SK-N-MC (cell line): ENCODE results near the gene KDM5C.

Source experiments
- EZH2 ChIP-seq: fragments of 200-600 bp; sonication (generic); IDR thresholded peaks from one replicate; pipeline ENCODE4 v1.6.1; 2017; ENCODE audit warnings: antibody characterized with exemption
- POLR2AphosphoS5 ChIP-seq: IDR thresholded peaks from 2 replicates; pipeline ENCODE4 v1.6.1; 2012; ENCODE audit warnings: mild to moderate bottlenecking, low read depth, low read length, borderline replicate concordance

DNA sequence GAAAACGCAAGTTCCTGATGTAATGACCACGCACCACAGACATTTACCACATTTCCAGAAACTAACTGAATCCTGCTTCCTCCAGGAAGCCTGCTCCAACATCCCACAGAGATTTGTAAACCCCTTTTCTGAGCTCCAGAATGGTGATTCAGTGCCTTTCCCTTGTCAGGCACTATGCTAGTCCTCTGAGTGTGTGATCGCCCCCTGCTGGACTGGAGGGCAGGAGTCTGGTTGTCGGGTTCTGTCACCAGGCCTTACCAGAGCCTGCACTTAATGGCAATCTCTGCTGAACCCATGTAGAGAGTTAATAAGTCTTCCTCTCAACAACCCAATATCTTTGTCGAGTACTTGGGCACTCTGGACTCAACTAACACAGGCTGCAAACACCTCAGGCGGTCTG is 14.5 kb upstream of the KDM5C start:
- no peak for TF ChIP-seq POLR2AphosphoS5
- no peak for TF ChIP-seq EZH2
